Epithelial cell of esophagus (primary cell): Measurements from ENCODE around the gene AGK.

ENCODE experiments used
- DNase-seq: peaks from one replicate; pipeline ENCODE4 v3.0.0; 2010; ENCODE audit warnings: low read depth
- H3K4me3 ChIP-seq: 2 replicates; pipeline ENCODE4 v1.5.1; 2011; ENCODE audit warnings: mild to moderate bottlenecking, low read length, control low read depth
- CTCF ChIP-seq: IDR thresholded peaks from 2 replicates; pipeline ENCODE4 v1.5.1; 2011; ENCODE audit warnings: low read depth, mild to moderate bottlenecking, low read length, control low read depth, inconsistent platforms; ENCODE audit not compliant: insufficient read depth; ENCODE audit errors: missing control alignments

AGK gene

DNA sequence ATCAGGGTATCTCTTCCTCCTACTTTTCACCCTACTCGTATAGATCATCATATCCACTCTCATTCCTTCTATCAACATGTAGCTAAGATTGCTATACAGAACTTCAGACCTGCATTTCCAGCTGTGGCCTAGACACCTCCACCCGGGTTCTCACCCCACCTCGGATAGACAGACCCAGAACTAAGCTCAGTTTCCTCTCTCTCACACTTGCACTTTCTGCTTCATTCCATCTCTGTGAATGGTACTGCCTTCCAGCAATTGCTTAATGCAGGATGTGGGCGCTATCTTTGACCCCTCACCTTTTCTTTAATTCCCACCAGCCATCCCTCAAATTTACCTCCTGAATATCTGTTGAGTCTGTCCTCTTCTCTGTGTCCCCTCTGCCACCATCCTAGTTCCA, 35.7 kb downstream of the AGK start:
- no peak for DNase-seq
- no peak for TF ChIP-seq CTCF
- H3K4me3 ChIP-seq: no peak overlapping the region

GRCh38 chr7:141587304-141587703, 36.1 kb downstream of the AGK start:
- TF ChIP-seq CTCF: no peak
- H3K4me3 ChIP-seq: no peak overlapping the region
- no peak for DNase-seq

DNA sequence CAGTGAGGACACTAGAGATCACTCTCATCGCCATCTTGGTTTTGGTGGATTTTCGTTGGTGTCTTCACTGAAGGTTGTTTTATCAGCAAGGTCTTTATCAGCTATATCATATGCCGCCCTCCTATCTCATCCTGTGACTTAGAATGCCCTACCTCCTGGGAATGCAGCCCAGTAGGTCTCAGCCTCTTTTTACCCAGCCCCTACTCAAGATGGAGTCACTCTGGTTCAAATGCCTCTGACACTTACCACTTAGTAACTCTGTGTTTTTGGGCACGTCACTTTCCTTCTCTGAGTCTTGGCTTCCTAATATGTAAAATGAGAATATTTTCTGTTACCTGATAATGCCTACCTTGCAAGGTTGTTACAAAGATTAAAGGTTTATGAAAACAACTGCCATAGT, 37.7 kb downstream of the AGK start:
- no peak for DNase-seq
- no peak overlapping the region for H3K4me3 ChIP-seq
- no peak for TF ChIP-seq CTCF

DNA sequence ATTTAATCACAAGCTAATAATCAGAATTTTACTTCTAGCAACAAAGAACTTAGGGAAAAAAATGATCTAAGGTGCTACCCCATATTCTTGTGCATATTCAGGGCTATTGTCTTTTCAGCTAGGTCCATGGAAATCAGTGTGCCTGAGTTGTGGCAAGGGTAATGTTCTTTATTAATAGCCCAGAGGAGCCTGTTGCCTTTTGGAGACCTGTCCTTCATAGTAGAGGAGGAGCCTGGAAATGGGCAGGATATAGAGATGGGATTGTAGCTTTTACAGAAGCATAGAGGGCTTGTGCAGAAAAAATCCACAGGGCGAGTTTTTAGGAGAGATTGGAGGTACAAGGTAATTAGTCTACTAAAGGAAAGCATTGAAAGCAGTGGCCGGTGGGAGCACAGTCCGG, 38.9 kb downstream of the AGK start:
- no peak for TF ChIP-seq CTCF
- DNase-seq: no peak

DNA sequence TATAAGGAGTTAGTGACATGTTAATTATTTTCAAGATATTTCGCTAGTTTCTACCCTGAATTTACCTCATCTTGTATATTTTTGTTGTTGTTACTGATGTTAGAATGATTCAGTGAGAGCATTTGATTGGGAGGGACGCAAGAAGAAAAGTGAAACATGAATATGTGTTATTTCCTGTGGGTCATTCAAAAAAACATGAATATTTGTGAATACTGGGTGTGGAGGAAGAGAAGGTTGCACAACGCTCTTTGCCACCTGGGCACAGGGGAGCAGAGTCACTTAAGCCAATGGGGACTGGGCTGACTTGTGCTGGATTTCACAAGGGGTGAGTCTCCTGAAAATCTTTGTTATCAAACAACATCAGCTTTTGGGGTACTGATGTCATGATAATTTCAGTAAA, 39.5 kb downstream of the AGK start:
- TF ChIP-seq CTCF: no peak
- peak; percentile 82 for DNase-seq
- no peak overlapping the region for H3K4me3 ChIP-seq

More for the DNA sequence above, 38.9 kb downstream of the AGK start:
- H3K4me3 ChIP-seq: no peak overlapping the region

DNA sequence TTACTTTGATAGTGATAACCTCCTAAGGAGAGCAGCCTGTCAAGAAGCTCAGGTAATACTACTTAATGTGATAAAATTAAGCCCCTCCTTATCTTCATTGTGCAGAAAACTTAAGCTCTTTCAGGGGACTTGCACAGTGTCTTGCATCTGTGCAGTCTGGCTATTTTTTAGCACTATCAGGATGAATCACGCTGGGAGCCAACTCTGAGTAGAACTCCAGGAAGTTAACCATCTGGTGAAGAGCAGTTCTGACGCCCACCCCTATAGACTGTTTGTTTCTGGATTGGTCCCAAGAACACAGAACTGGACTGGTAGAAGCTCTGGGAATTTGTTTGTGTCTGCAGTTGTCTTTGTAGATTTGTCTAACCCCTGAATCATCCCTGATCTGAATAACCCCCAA, 41.9 kb downstream of the AGK start:
- peak; percentile 8 for DNase-seq
- TF ChIP-seq CTCF: no peak
- H3K4me3 ChIP-seq: no peak overlapping the region

DNA sequence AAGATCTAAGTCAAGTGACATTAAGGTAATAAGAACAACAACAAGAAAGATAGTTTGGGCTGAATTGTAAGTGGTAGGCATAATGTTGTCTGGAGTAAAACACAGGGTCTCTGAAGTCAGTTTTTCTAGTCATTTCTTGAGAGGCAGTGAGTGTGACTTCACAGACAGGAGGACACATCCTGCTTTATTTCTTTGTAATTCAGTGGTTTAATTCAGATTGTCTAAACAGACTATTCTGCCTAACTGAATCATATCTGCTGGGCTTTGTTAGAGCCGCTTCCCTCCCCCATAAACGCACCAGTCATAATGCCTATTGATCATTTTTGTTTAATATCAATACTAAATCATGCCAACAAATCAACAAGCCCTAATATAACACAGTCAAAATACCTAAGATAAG, 46.8 kb downstream of the AGK start:
- TF ChIP-seq CTCF: no peak
- H3K4me3 ChIP-seq: no peak overlapping the region
- no peak for DNase-seq
